Smooth muscle cell of trachea (primary cell): Measurements from ENCODE around the gene SMAP2. TPM values are rescaled to one million over a fixed set of nuclear protein-coding genes. Genes with fewer than 3 reads are reported as not detected.

Experiments
- total RNA-seq: library from RNA; depleted of rRNA; stranded (reverse); fragments of >200 nt; gene quantifications from 2 replicates; pipeline ENCODE4 v1.2.1, GENCODE V29; 2014

Gene SMAP2
- total RNA-seq, result 26.6 and 36.2 TPM in 2 replicates

DNA sequence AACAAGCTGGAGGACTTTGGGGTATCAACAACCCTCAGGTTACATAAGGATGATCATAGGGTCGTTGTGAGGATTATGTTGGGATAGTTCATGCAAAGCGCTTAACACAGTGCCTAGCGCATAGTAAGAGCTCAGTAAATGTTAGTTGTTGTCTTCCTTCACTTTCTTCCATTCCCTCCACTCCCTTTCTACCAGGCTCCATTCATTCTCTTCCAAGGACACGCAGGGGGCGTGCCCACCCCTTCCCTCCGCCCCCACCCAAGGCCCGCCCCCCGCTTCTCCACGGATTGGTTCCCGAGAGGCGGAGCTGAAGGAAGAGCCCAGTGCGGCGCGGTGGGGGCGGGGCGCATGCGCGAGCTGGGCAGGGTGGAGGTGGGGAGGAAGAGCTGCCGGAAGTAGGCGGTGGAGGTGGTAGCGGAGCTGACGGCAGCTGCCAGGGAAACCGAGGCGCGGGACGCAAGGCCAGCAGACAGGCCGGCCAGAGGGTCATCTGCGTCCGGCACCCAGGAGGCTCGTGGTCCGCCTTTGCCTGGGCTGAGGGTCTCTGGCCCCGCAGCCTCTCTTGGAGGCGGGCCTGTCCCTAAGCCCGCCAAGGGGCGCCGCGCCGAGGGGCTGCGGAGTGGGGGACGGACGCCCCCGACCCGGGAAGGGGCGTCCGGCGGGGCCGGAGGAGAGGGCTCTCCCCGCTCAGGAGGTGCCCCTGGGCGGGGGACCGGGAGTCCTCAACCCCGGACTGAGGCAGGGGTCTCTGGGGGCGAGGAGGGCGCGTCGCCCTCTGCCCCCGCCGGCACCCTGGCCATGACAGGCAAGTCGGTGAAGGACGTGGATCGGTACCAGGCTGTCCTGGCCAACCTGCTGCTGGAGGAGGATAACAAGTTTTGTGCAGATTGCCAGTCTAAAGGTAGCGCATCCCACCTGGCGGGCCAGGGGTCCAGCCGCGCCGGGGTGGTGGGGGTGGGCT, at the start of gene SMAP2:
Gene SMAP2, plus strand, starts transcription at position 405 of the 961 bp plus-strand sequence. Its CDS starts 394 bp downstream, at position 799.

DNA sequence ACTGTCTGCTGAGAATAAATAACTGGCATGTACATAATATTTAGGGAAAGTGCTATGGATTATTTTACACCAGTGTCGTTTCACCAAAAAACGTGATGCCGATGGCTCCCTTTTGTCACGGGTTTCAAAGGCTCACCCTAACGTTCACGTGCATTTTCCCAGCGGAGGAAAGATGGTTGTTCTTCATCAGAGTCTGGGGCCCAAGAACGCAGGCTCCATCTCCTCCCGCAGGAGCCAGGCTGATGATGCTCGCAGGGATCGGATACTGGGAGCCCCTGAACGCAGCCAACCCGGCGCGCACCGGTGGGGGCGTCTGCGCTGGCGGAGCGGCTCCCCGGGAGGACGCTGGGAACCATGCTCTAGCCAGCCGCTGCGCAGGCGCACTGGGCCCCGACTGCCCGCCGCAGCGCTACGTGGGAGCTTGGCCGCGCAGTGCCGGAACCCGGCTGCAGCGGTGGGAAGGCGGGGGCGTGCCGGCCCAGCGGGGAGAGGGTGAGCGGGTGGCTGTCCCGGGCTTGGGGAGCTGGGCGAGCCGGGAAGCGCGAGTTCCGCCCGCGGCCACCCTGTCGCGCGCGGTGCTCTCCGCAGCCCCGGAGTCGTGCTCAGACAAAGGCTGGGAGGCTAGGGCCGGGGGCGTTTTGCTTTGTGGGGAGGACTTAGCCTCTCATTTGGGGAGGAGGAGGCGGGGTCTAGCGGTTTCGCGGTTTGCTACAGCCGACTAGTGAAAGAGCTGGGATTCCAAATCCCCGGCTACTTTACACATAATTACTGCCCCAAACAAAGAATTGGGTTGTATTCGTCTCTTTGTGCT, 76.4 kb downstream of the SMAP2 start, which contains the start of gene ZFP69B:
Gene ZFP69B, plus strand, starts transcription at position 793 of the 811 bp plus-strand sequence. CDS start 486 bp downstream, outside the sequence.

Other genes starting within 250 kb of the SMAP2 start
- 24.6 and 29.4 TPM in 2 replicates for gene RLF, start 212.3 kb upstream of the SMAP2 start, total RNA-seq
- not detected in 2 replicates for gene TMCO2, start 125.8 kb upstream of the SMAP2 start, total RNA-seq
- gene ZMPSTE24, start 115.5 kb upstream of the SMAP2 start, total RNA-seq, result 72.1 and 85.4 TPM in 2 replicates
- 2.5 and 7.1 TPM in 2 replicates for gene COL9A2, start 56.4 kb upstream of the SMAP2 start, total RNA-seq
- 2.2 and 3.8 TPM in 2 replicates for gene ZFP69B, start 76.7 kb downstream of the SMAP2 start, total RNA-seq
- 3.6 and 3.9 TPM in 2 replicates for gene ZFP69, start 103.6 kb downstream of the SMAP2 start, total RNA-seq
- 5.5 and 10.0 TPM in 2 replicates for gene EXO5, start 135.0 kb downstream of the SMAP2 start, total RNA-seq
- gene ZNF684, start 157.9 kb downstream of the SMAP2 start, total RNA-seq, result 4.5 and 5.1 TPM in 2 replicates